HCT116 (cell line): ENCODE data around the gene SLC34A2. TPM values are rescaled to one million over a fixed set of nuclear protein-coding genes. Genes with fewer than 3 reads are reported as not detected.

ENCODE experiments used
- ATAC-seq: fragments of 200-7000 bp; cut with Tn5 transposase; 2 replicates; pipeline ENCODE4 v1.9.1; 2020; ENCODE audit warnings: mild to moderate bottlenecking, moderate library complexity
- BruUV-seq: library from RNA; stranded (reverse); fragments of 400-500 nt; replicated peaks from 2 replicates; lab custom pipeline; 2021; lab: Mats Ljungman, UMichigan
- CTCF ChIA-PET: fragments of 300-600 bp; sonication (Branson Sonifier 250); formaldehyde crosslinking; loops from one replicate; lab custom pipeline; 2021; ENCODE audit warnings: antibody characterized with exemption; lab: Charles Lee
- POLR2A ChIA-PET: fragments of 300-600, 350-600 bp; sonication (Branson Sonifier 250); formaldehyde crosslinking; loops from one replicate; lab custom pipeline; 2021; ENCODE audit warnings: antibody characterized with exemption; lab: Charles Lee
- RAD21 ChIA-PET, 2 experiments: fragments of 300-600 bp; sonication (Branson Sonifier 250); formaldehyde crosslinking; loops; one replicate each; lab custom pipeline; 2023; ENCODE audit warnings: low total read pairs in 2 of 2; ENCODE audit not compliant: uncharacterized antibody in 2 of 2, unreplicated experiment in 2 of 2, low non-redundant PET in 1 of 2; lab: Charles Lee
- DNase-seq: peaks from one replicate; pipeline ENCODE4 v3.0.0-alpha.2; 2010; ENCODE audit warnings: low read depth, low spot score
- H2AFZ ChIP-seq: fragments of 200-600 bp; shearing (Covaris generic), sonication (generic); 2 replicates; pipeline ENCODE4 v1.6.1; 2017; ENCODE audit warnings: low read depth, mixed run types, mixed read lengths, antibody characterized with exemption, low read length; ENCODE audit not compliant: poor library complexity, severe bottlenecking
- H3K27ac ChIP-seq: 2 replicates; pipeline ENCODE4 v1.5.1; 2012; ENCODE audit warnings: low read depth, low read length
- H3K27me3 ChIP-seq: fragments of 200-600 bp; sonication (generic); 2 replicates; pipeline ENCODE4 v1.6.1; 2016; ENCODE audit warnings: mixed run types, low read length, mixed read lengths; ENCODE audit not compliant: insufficient read depth
- H3K36me3 ChIP-seq, 2 experiments: fragments of 200-500 bp in 1 of 2; fragments of 200-600 bp in 1 of 2; sonication (Bioruptor generic) in 1 of 2; sonication (generic) in 1 of 2; 2 replicates each; pipeline versions ENCODE4 v1.5.1 to v1.6.1; 2014 to 2016; ENCODE audit warnings: low read length in 2 of 2, inconsistent platforms in 1 of 2, mixed read lengths in 1 of 2, mixed run types in 1 of 2; ENCODE audit not compliant: insufficient read depth in 2 of 2, control insufficient read depth in 1 of 2
- H3K4me1 ChIP-seq, 2 experiments: fragments of 200-600 bp in 1 of 2; sonication (generic) in 1 of 2; 2 replicates each; pipeline versions ENCODE4 v1.5.1 to v1.6.1; 2012 to 2017; ENCODE audit warnings: low read length in 2 of 2, inconsistent platforms in 1 of 2, mild to moderate bottlenecking in 1 of 2, mixed read lengths in 1 of 2, mixed run types in 1 of 2, moderate library complexity in 1 of 2; ENCODE audit not compliant: insufficient read depth in 2 of 2, control insufficient read depth in 1 of 2
- H3K4me2 ChIP-seq: fragments of 200-600 bp; sonication (generic); 2 replicates; pipeline ENCODE4 v1.6.1; 2017; ENCODE audit warnings: mixed run types, low read length, mixed read lengths
- H3K4me3 ChIP-seq, 2 experiments: fragments of 200-600 bp in 1 of 2; sonication (generic) in 1 of 2; replicated peaks in 1 of 2; 2 replicates each; pipeline ENCODE4 v1.5.1; 2011 to 2016; ENCODE audit warnings: low read length in 2 of 2, control low read depth in 1 of 2, low read depth in 1 of 2, mild to moderate bottlenecking in 1 of 2, mixed read lengths in 1 of 2, mixed run types in 1 of 2
- H3K79me2 ChIP-seq: fragments of 200-600 bp; sonication (generic); 2 replicates; pipeline ENCODE4 v1.6.1; 2017; ENCODE audit warnings: mild to moderate bottlenecking, mixed run types, low read length, moderate library complexity, mixed read lengths; ENCODE audit not compliant: insufficient read depth
- H3K9ac ChIP-seq: fragments of 200-600 bp; sonication (generic); 2 replicates; pipeline ENCODE4 v1.6.1; 2016; ENCODE audit warnings: low read length, mixed read lengths
- H3K9me2 ChIP-seq: fragments of 200-600 bp; sonication (generic), shearing (Covaris generic); 2 replicates; pipeline ENCODE4 v1.6.1; 2017; ENCODE audit warnings: mixed run types, mild to moderate bottlenecking, moderate library complexity; ENCODE audit not compliant: insufficient read depth
- H3K9me3 ChIP-seq, 2 experiments: fragments of 200-500 bp in 1 of 2; fragments of 200-600 bp in 1 of 2; sonication (Bioruptor generic) in 1 of 2; sonication (generic) in 1 of 2; 2 replicates each; pipeline ENCODE4 v1.6.1; 2014 to 2017; ENCODE audit warnings: low read length in 2 of 2, mixed read lengths in 2 of 2, inconsistent platforms in 1 of 2, low read depth in 1 of 2, mild to moderate bottlenecking in 1 of 2, mixed run types in 1 of 2, moderate library complexity in 1 of 2; ENCODE audit not compliant: control insufficient read depth in 1 of 2, insufficient read depth in 1 of 2
- H4K20me1 ChIP-seq: fragments of 200-600 bp; sonication (generic), shearing (Covaris generic); 2 replicates; pipeline ENCODE4 v1.6.1; 2017; ENCODE audit warnings: mixed run types, mild to moderate bottlenecking, moderate library complexity; ENCODE audit not compliant: insufficient read depth
- ATF3 ChIP-seq: IDR thresholded peaks from 2 replicates; pipeline ENCODE4 v1.6.1; 2012
- CBX3 ChIP-seq: IDR thresholded peaks from 2 replicates; pipeline ENCODE4 v1.6.1; 2012; ENCODE audit warnings: low read depth
- CEBPB ChIP-seq: IDR thresholded peaks from 2 replicates; pipeline ENCODE4 v1.6.1; 2012; ENCODE audit warnings: low read depth
- ELF1 ChIP-seq: IDR thresholded peaks from 2 replicates; pipeline ENCODE4 v1.6.1; 2012; ENCODE audit warnings: low read depth, borderline replicate concordance
- EZH2phosphoT487 ChIP-seq: fragments of 200-600 bp; IDR thresholded peaks from 2 replicates; pipeline ENCODE4 v1.6.1; 2018; ENCODE audit warnings: antibody characterized with exemption, borderline replicate concordance
- FOSL1 ChIP-seq: IDR thresholded peaks from 2 replicates; pipeline ENCODE4 v1.6.1; 2012; ENCODE audit warnings: low read depth
- JUND ChIP-seq: IDR thresholded peaks from 2 replicates; pipeline ENCODE4 v1.6.1; 2012
- POLR2A ChIP-seq: IDR thresholded peaks from 2 replicates; pipeline ENCODE4 v1.7.0; 2011; ENCODE audit warnings: borderline replicate concordance; ENCODE audit not compliant: insufficient read depth, insufficient read length; ENCODE audit errors: extremely low read depth
- POLR2AphosphoS5 ChIP-seq: IDR thresholded peaks from 2 replicates; pipeline ENCODE4 v1.6.1; 2011; ENCODE audit warnings: mild to moderate bottlenecking, low read depth, low read length, moderate library complexity
- REST ChIP-seq: IDR thresholded peaks from 2 replicates; pipeline ENCODE4 v1.6.1; 2012; ENCODE audit warnings: low read depth
- SP1 ChIP-seq: IDR thresholded peaks from 2 replicates; pipeline ENCODE4 v1.6.1; 2012; ENCODE audit warnings: low read depth
- SRF ChIP-seq: IDR thresholded peaks from 2 replicates; pipeline ENCODE4 v1.6.1; 2012; ENCODE audit warnings: low read depth
- TCF7L2 ChIP-seq: IDR thresholded peaks from 2 replicates; pipeline ENCODE4 v1.7.0; 2011; ENCODE audit warnings: borderline replicate concordance, inconsistent platforms; ENCODE audit not compliant: insufficient read depth, insufficient read length; ENCODE audit errors: extremely low read depth
- ZBTB33 ChIP-seq: IDR thresholded peaks from 2 replicates; pipeline ENCODE4 v1.6.1; 2011; ENCODE audit warnings: mild to moderate bottlenecking, low read length, moderate library complexity; ENCODE audit not compliant: insufficient replicate concordance; ENCODE audit errors: extremely low read depth
- ZFX ChIP-seq: fragments of 450-650 bp; IDR thresholded peaks from 2 replicates; pipeline ENCODE4 v1.6.1; 2017
- intact Hi-C: fragments of 100-400 bp; cut with micrococcal nuclease; formaldehyde crosslinking; loops from 2 replicates; pipeline ENCODE4 v1.10.0; 2022
- total RNA-seq: library from RNA; stranded (reverse); gene quantifications from one replicate; pipeline ENCODE4 v1.2.1, GENCODE V29; 2021; ENCODE audit not compliant: unreplicated experiment

SLC34A2 gene
- total RNA-seq, 1 experiment from 2014 or later = 2.2 TPM

GRCh38 chr4:25621027-25621930 is 34.4 kb upstream of the SLC34A2 start:
- Histone ChIP-seq H3K36me3 (no peaks in the 10 kb centered on the region), H4K20me1 (no peaks in the 10 kb centered on the region), H3K9me2 (no peaks in the 10 kb centered on the region), H3K27ac (no peak overlapping the region), H3K4me3 (no peak overlapping the region), H3K79me2 (no peaks in the 10 kb centered on the region), H3K27me3 (no peaks in the 10 kb centered on the region), H3K4me1 (no peaks in the 10 kb centered on the region), H3K4me2 (no peak overlapping the region), H2AFZ (no peak overlapping the region), H3K9me3 (no peaks in the 10 kb centered on the region), H3K9ac (no peak overlapping the region)
- DNase-seq (no peak), ATAC-seq (no peak)
- BruUV-seq = no TSS peak
- ChIA-PET RAD21 (no interaction called here), CTCF (no interaction called here), POLR2A (no interaction called here)
- TF ChIP-seq ELF1 (no peak), JUND (no peak), ZFX (no peak), ATF3 (no peak), FOSL1 (no peak), SRF (no peak), CBX3 (no peak), POLR2AphosphoS5 (no peak), ZBTB33 (no peak), REST (no peak), TCF7L2 (no peak), POLR2A (no peak), SP1 (no peak), EZH2phosphoT487 (no peak), CEBPB (no peak)
- intact Hi-C loops = no loop called here
